K562 (cell line): ENCODE data around the gene TMEM61. TPM values are rescaled to one million over a fixed set of nuclear protein-coding genes. Genes with fewer than 3 reads are reported as not detected.

Source experiments
- ATAC-seq: fragments of 200-7000 bp; cut with Tn5 transposase; 3 replicates; pipeline ENCODE4 v1.9.1; 2020; ENCODE audit warnings: moderate library complexity
- BruUV-seq: library from RNA; stranded (reverse); fragments of 400-500 nt; replicated peaks from 2 replicates; lab custom pipeline; 2021; lab: Mats Ljungman, UMichigan
- CTCF ChIA-PET: fragments of 300-600 bp; formaldehyde crosslinking; extraction: SDS; loops from one replicate; lab custom pipeline; 2021; ENCODE audit warnings: low intra/inter-chr PET ratio; lab: Yijun Ruan, JAX
- POLR2A ChIA-PET: fragments of 300-600, 350-650 bp; sonication (Branson Sonifier 250); formaldehyde crosslinking; extraction: SDS; loops from one replicate; lab custom pipeline; 2021; ENCODE audit warnings: antibody characterized with exemption, inconsistent platforms; lab: Yijun Ruan, JAX
- DNase-seq, 4 experiments: peaks; one replicate each; pipeline versions ENCODE4 v3.0.0 to v3.0.0-alpha.2; 2011 to 2018; ENCODE audit warnings: low spot score in 3 of 4, mixed read lengths in 3 of 4; ENCODE audit errors: extremely low read depth in 1 of 4
- FAIRE-seq: peaks from 2 replicates; lab custom pipeline; 2011; peaks lifted over from hg19 to GRCh38; lab: Jason Lieb, UNC
- H2AFZ ChIP-seq: 2 replicates; pipeline ENCODE4 v1.6.0; 2011; ENCODE audit warnings: low read depth, low read length, control low read depth, inconsistent platforms
- H3K27ac ChIP-seq: fragments of 200-600 bp; 3 replicates; pipeline ENCODE4 v1.8.0; 2011; ENCODE audit warnings: low read depth, mild to moderate bottlenecking, control low read depth, inconsistent platforms, low read length, moderate library complexity, mixed read lengths; ENCODE audit errors: extremely low read depth
- H3K27me3 ChIP-seq, 2 experiments: fragments of 300-600 bp in 1 of 2; 2 replicates in 1 of 2; 3 replicates in 1 of 2; pipeline versions ENCODE4 v1.6.0 to v1.8.0; 2011; ENCODE audit warnings: inconsistent platforms in 2 of 2, low read length in 2 of 2, mild to moderate bottlenecking in 1 of 2, mixed read lengths in 1 of 2, moderate library complexity in 1 of 2; ENCODE audit not compliant: control insufficient read depth in 2 of 2, insufficient read depth in 2 of 2
- H3K36me3 ChIP-seq: fragments of 300-600 bp; 3 replicates; pipeline ENCODE4 v1.8.0; 2011; ENCODE audit warnings: mild to moderate bottlenecking, low read length, inconsistent platforms; ENCODE audit not compliant: control insufficient read depth, insufficient read depth
- H3K4me1 ChIP-seq, 2 experiments: fragments of 200-600 bp in 1 of 2; replicated peaks in 1 of 2; 2 replicates in 1 of 2; 3 replicates in 1 of 2; pipeline versions ENCODE4 v1.5.1 to v1.8.0; 2011; ENCODE audit warnings: inconsistent platforms in 2 of 2, low read length in 2 of 2, mild to moderate bottlenecking in 1 of 2, mixed read lengths in 1 of 2, moderate library complexity in 1 of 2; ENCODE audit not compliant: control insufficient read depth in 2 of 2, insufficient read depth in 2 of 2
- H3K4me2 ChIP-seq: 2 replicates; pipeline ENCODE4 v1.6.1; 2011; ENCODE audit warnings: low read length, control low read depth, inconsistent platforms, mixed read lengths; ENCODE audit not compliant: insufficient read depth
- H3K4me3 ChIP-seq: fragments of 200-600 bp; sonication (generic), shearing (Covaris generic); 2 replicates; pipeline ENCODE4 v1.5.1; 2016; ENCODE audit warnings: control low read depth, inconsistent platforms
- H3K79me2 ChIP-seq: fragments of 200-600 bp; 3 replicates; pipeline ENCODE4 v1.8.0; 2011; ENCODE audit warnings: low read length, inconsistent platforms; ENCODE audit not compliant: control insufficient read depth, insufficient read depth
- H3K9ac ChIP-seq, 2 experiments: 2 replicates each; pipeline versions ENCODE4 v1.6.0 to v1.6.1; 2011; ENCODE audit warnings: low read depth in 2 of 2, low read length in 2 of 2, control low read depth in 1 of 2, inconsistent platforms in 1 of 2, mild to moderate bottlenecking in 1 of 2, mixed read lengths in 1 of 2; ENCODE audit not compliant: insufficient read depth in 1 of 2
- H3K9me1 ChIP-seq: one replicate; pipeline ENCODE4 v1.6.0; 2011; ENCODE audit warnings: inconsistent platforms, mild to moderate bottlenecking, low read length, moderate library complexity; ENCODE audit not compliant: control insufficient read depth, insufficient read depth
- H3K9me3 ChIP-seq: replicated peaks from 2 replicates; pipeline ENCODE4 v1.5.1; 2011; ENCODE audit warnings: low read depth, low read length, inconsistent platforms; ENCODE audit not compliant: control insufficient read depth, insufficient read depth
- H4K20me1 ChIP-seq: replicated peaks from 2 replicates; pipeline ENCODE4 v1.6.1; 2011; ENCODE audit warnings: low read length, inconsistent platforms, mixed read lengths; ENCODE audit not compliant: control insufficient read depth, insufficient read depth
- MCM7 ChIP-seq, 2 experiments: fragments of 450-650 bp; IDR thresholded peaks; 2 replicates each; pipeline ENCODE4 v1.6.1; 2016 to 2018
- NFXL1 ChIP-seq: fragments of 450-650 bp; formaldehyde crosslinking; IDR thresholded peaks from 2 replicates; pipeline ENCODE4 v1.4.0; 2021; ENCODE audit warnings: mild to moderate bottlenecking
- NKRF ChIP-seq: fragments of 450-650 bp; IDR thresholded peaks from 2 replicates; pipeline ENCODE4 v1.6.1; 2016; ENCODE audit warnings: borderline replicate concordance
- RBM25 ChIP-seq: fragments of 200-400 bp; formaldehyde crosslinking; IDR thresholded peaks from 2 replicates; pipeline ENCODE4 v1.6.1; 2018; ENCODE audit warnings: low read length, low read depth, moderate library complexity; ENCODE audit not compliant: severe bottlenecking
- SMARCE1 ChIP-seq: fragments of 450-650 bp; IDR thresholded peaks from 2 replicates; pipeline ENCODE4 v1.7.1; 2016; ENCODE audit warnings: mild to moderate bottlenecking
- STAT5A ChIP-seq: IDR thresholded peaks from 2 replicates; pipeline ENCODE4 v1.6.1; 2012; ENCODE audit warnings: low read length, inconsistent platforms, borderline replicate concordance
- WGBS: fragments of 100-300 bp; shearing (Covaris generic); methylation state at CpG from one replicate; pipeline ENCODE4 v1.1.6; 2016; ENCODE audit warnings: low coverage, mixed read lengths; ENCODE audit not compliant: insufficient coverage; ENCODE audit errors: missing lambda C conversion rate; 5-methylcytosine and 5-hydroxymethylcytosine counted together
- in situ Hi-C: fragments of 300-500 bp; cut with MboI; formaldehyde crosslinking; loops from 4 replicates; pipeline ENCODE4 v1.15.0; 2018; ENCODE audit warnings: inconsistent platforms, mixed read lengths
- intact Hi-C: fragments of 100-400 bp; cut with micrococcal nuclease; formaldehyde crosslinking; loops from 2 replicates; pipeline ENCODE4 v1.14.2; 2022
- polyA plus RNA-seq, 8 experiments: library from polyadenylated mRNA; depleted of rRNA in 4 of 8; stranded (reverse) in 5 of 8; unstranded in 3 of 8; fragments of >200 nt; fragmentation: Nextera tagmentation in 2 of 8; fragmentation: Illumina TruSeq in 1 of 8; extraction: Ambion mirVana in 2 of 8; extraction: Trizol in 1 of 8; gene quantifications; 2 replicates each; pipeline versions ENCODE4 v1.2.1 to v1.2.3, GENCODE V29; 2011 to 2014; ENCODE audit warnings: inconsistent platforms in 1 of 8, missing spikeins in 1 of 8
- total RNA-seq, 7 experiments: library from RNA; depleted of rRNA in 6 of 7; stranded (reverse); fragments of >200 nt in 6 of 7; fragmentation: Illumina TruSeq in 2 of 7; extraction: Trizol in 2 of 7; gene quantifications; 2 replicates each; pipeline versions ENCODE4 v1.2.1 to v1.2.3, GENCODE V29; 2011 to 2021; ENCODE audit warnings: low replicate concordance in 1 of 7
- TF ChIP-seq, protein P1 (sequence below), 2 experiments: IDR thresholded peaks; 2 replicates each; pipeline ENCODE4 v1.6.1; 2011; ENCODE audit warnings: borderline replicate concordance in 1 of 2, control low read depth in 1 of 2, low read depth in 1 of 2, low read length in 1 of 2, mild to moderate bottlenecking in 1 of 2, mixed read lengths in 1 of 2, moderate library complexity in 1 of 2; ENCODE audit not compliant: insufficient read depth in 1 of 2, insufficient read length in 1 of 2, poor library complexity in 1 of 2, severe bottlenecking in 1 of 2; ENCODE audit errors: extremely low read depth in 1 of 2

The TMEM61 gene
- total and polyA plus RNA-seq, 9 of the 15 experiments (the other 6 are each of a cell fraction or from before 2014, with no cell fraction given), result not detected

DNA sequence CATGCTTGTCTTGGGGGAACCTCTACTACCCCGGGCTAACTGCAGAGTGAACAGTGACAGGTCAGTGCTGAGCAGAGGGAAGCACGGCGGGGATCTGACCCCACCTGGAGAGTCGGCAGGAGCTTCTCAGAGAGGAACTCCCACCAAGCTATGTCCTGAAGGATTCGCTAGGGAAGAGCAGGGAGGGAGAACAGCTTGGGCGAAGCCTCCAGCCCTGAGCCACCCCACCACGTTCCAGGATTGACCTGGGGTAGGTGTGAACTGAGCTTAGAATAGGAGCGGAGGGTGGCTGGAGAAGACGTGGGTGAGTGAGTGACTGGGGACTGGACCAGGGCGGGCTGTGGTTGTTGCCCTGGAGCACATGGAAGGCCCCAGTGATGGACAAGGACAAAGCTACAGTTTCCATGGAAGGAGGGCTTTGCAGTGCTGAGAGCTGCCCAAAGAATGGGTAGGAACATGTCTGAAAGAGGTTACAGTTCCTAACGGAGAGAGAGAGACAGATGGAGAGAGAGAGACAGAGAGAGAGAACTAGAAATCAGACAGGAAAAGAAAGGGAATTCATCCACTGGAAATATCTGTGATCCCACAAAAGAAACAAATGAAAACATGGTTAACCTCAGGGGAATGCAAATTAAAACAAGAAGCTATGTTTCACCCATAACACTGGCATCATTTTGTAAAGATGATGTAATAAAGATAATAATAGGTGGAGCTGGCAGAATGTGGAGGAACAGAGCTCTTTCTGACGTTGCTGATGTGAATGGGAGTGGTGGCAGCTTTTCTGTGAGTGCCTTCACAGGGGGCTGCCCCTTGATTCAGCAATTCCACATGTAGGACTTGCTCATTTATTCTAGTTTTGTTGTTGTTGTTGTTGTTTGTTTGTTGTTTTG is 35.5 kb downstream of the TMEM61 start:
- no peak overlapping the region for H3K4me2 ChIP-seq
- no peak overlapping the region for H3K9ac ChIP-seq
- no peaks in the 10 kb centered on the region for H3K79me2 ChIP-seq
- H3K4me1 ChIP-seq, result peaks cover 0 to 3% of the 10 kb centered on the region in 2 experiments; a peak in 1 of 5 replicates
- H3K27ac ChIP-seq, result no peak overlapping the region
- in situ Hi-C loops (no loop called here), intact Hi-C loops (no loop called here)
- DNase-seq (no peak), FAIRE-seq (no peak), ATAC-seq (peak; percentile 28; the same call in 2 of the 3 replicates)
- no peaks in the 10 kb centered on the region for H3K36me3 ChIP-seq
- H3K4me3 ChIP-seq, result no peak overlapping the region
- ChIA-PET CTCF (no interaction called here), POLR2A (interaction anchor here (0.6 to 1.8 kb wide), 8 partner anchors 8 to 301 kb away, joined by 3 to 5 read pairs (median 3); no protein-coding TSS in a partner anchor)
- 2% methylated on average over 12 of the region's 12 CpGs for WGBS
- no peaks in the 10 kb centered on the region for H3K9me3 ChIP-seq
- H2AFZ ChIP-seq, result no peak overlapping the region
- no peaks in the 10 kb centered on the region for H4K20me1 ChIP-seq
- H3K9me1 ChIP-seq, result no peaks in the 10 kb centered on the region
- peaks cover 24 to 48% of the 10 kb centered on the region in 2 experiments; a peak in 4 of 5 replicates for H3K27me3 ChIP-seq
- BruUV-seq, result no TSS peak
- TF ChIP-seq NKRF, result no peak
- TF ChIP-seq SMARCE1, result no peak
- TF ChIP-seq RBM25, result no peak
- TF ChIP-seq STAT5A, result no peak
- TF ChIP-seq NFXL1, result no peak
- TF ChIP-seq, protein P1, sequence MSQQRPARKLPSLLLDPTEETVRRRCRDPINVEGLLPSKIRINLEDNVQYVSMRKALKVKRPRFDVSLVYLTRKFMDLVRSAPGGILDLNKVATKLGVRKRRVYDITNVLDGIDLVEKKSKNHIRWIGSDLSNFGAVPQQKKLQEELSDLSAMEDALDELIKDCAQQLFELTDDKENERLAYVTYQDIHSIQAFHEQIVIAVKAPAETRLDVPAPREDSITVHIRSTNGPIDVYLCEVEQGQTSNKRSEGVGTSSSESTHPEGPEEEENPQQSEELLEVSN (IDR thresholded peaks at IDR 0.05; ENCODE audit: borderline replicate concordance in 1 of 2, extremely low read depth in 1 of 2, insufficient read depth in 1 of 2, insufficient read length in 1 of 2, low read depth in 1 of 2, low read length in 1 of 2, poor library complexity in 1 of 2, severe bottlenecking in 1 of 2), result no peak
- TF ChIP-seq MCM7 (IDR thresholded peaks at IDR 0.05), result no peak
